Measurements from ENCODE around the gene ZNF385A. TPM values are rescaled to one million over a fixed set of nuclear protein-coding genes. Genes with fewer than 3 reads are reported as not detected.

ZNF385A gene
- total RNA-seq, 1 donor from 2014 or later = 15.6 TPM

DNA sequence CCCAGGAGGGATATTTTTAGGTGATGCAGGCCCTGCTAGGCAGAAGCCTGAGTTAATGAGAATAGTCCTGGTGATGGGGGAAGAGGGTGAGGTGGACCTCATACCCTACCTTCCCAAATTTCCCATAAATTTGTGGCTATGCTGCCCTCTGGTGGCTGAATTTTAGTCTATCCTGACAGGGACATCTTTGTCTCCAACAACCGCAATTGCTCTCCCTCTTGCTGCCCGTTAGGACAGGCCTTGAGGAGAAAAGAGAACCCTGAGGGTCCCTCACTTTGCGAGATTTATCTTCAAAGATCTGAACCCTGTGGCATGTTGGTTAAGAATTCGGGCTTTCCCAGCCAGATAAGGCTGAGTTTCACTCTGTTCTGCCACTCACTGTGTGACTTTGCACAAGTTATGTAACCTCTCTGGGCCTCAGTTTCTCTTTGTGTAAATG is 9.8 kb upstream of the ZNF385A start:
- H3K27ac Mint-ChIP-seq = peak overlapping the region; percentile 67
- no peaks in the 10 kb centered on the region for H3K9me3 Mint-ChIP-seq (ENCODE audit: low read depth)
- H3K4me3 Mint-ChIP-seq (ENCODE audit: low read depth) = no peak overlapping the region
- TF ChIP-seq CTCF (IDR thresholded peaks at IDR 0.05; ENCODE audit: unreplicated experiment) = peak; percentile 70
- peaks cover 11% of the 10 kb centered on the region for H3K36me3 Mint-ChIP-seq (ENCODE audit: insufficient read depth)
- DNase-seq (ENCODE audit: low spot score, unreplicated experiment) = no peak
- peaks cover 4% of the 10 kb centered on the region for H3K27me3 Mint-ChIP-seq
- H3K4me1 Mint-ChIP-seq (ENCODE audit: low read depth) = peaks cover 9% of the 10 kb centered on the region

DNA sequence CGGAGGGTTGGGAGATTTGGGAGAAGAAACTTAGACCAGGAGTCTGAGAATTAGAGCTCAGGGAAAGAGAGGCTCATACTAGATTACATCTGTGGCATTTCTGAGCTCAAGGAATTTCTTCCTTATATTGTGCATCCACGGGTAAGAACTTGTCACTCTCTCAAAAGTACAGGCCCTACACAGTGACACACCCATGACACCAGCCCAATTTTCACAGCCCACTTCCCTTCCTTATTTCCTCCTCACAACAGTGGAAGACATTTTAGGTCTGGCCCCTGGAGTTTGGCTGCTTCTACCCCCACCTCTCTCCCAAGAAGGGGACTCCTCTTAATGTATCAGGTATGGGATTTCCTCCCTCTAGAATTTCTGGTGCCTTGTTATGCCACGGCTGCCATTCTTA is 9.2 kb upstream of the ZNF385A start:
- no peak overlapping the region for H3K4me3 Mint-ChIP-seq (ENCODE audit: low read depth)
- peaks cover 4% of the 10 kb centered on the region for H3K27me3 Mint-ChIP-seq
- peaks cover 9% of the 10 kb centered on the region for H3K4me1 Mint-ChIP-seq (ENCODE audit: low read depth)
- no peaks in the 10 kb centered on the region for H3K9me3 Mint-ChIP-seq (ENCODE audit: low read depth)
- peaks cover 10% of the 10 kb centered on the region for H3K36me3 Mint-ChIP-seq (ENCODE audit: insufficient read depth)
- TF ChIP-seq CTCF (IDR thresholded peaks at IDR 0.05; ENCODE audit: unreplicated experiment) = no peak
- H3K27ac Mint-ChIP-seq = peak overlapping the region; percentile 21
- DNase-seq (ENCODE audit: low spot score, unreplicated experiment) = no peak

DNA sequence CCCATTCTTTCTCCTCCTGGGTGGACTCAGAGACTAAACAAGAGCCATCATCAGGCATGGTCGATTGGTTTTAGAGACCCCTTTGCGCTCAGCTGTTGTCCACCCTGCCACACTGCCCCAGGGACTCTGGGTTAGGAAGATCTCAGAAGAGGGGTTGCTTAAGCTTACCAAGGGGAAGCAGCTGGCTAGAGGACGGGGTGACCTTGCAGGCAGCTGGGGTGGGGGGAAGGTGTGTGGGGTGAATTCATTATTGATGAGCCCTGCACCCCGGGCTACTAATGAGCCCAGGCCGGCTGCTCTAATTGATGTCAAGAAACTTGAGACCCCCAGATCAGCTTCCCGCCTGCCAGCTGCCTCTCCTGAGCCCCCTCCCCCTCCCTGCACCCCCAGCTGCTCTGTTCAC is 8.7 kb upstream of the ZNF385A start:
- peaks cover 4% of the 10 kb centered on the region for H3K27me3 Mint-ChIP-seq
- H3K4me3 Mint-ChIP-seq (ENCODE audit: low read depth) = no peak overlapping the region
- H3K9me3 Mint-ChIP-seq (ENCODE audit: low read depth) = no peaks in the 10 kb centered on the region
- DNase-seq (ENCODE audit: low spot score, unreplicated experiment) = no peak
- H3K27ac Mint-ChIP-seq = no peak overlapping the region
- H3K4me1 Mint-ChIP-seq (ENCODE audit: low read depth) = peaks cover 11% of the 10 kb centered on the region
- peaks cover 10% of the 10 kb centered on the region for H3K36me3 Mint-ChIP-seq (ENCODE audit: insufficient read depth)
- TF ChIP-seq CTCF (IDR thresholded peaks at IDR 0.05; ENCODE audit: unreplicated experiment) = no peak

GRCh38 chr12:54392485-54393206 is 8.1 kb upstream of the ZNF385A start:
- no peak for DNase-seq (ENCODE audit: low spot score, unreplicated experiment)
- peaks cover 14% of the 10 kb centered on the region for H3K4me1 Mint-ChIP-seq (ENCODE audit: low read depth)
- H3K4me3 Mint-ChIP-seq (ENCODE audit: low read depth) = peak overlapping the region; percentile 71
- H3K36me3 Mint-ChIP-seq (ENCODE audit: insufficient read depth) = peaks cover 10% of the 10 kb centered on the region
- H3K27me3 Mint-ChIP-seq = peaks cover 4% of the 10 kb centered on the region
- peak overlapping the region; percentile 25 for H3K27ac Mint-ChIP-seq
- no peak for TF ChIP-seq CTCF (IDR thresholded peaks at IDR 0.05; ENCODE audit: unreplicated experiment)
- no peaks in the 10 kb centered on the region for H3K9me3 Mint-ChIP-seq (ENCODE audit: low read depth)

- DNase-seq (ENCODE audit: low spot score, unreplicated experiment) = peak; percentile 49
- H3K9me3 Mint-ChIP-seq (ENCODE audit: low read depth) = no peaks in the 10 kb centered on the region
- H3K27me3 Mint-ChIP-seq = peaks cover 7% of the 10 kb centered on the region
- peak; percentile 42 for TF ChIP-seq CTCF (IDR thresholded peaks at IDR 0.05; ENCODE audit: unreplicated experiment)
- peaks cover 6% of the 10 kb centered on the region for H3K36me3 Mint-ChIP-seq (ENCODE audit: insufficient read depth)
- H3K27ac Mint-ChIP-seq = no peak overlapping the region
- peak overlapping the region; percentile 85 for H3K4me3 Mint-ChIP-seq (ENCODE audit: low read depth)
- H3K4me1 Mint-ChIP-seq (ENCODE audit: low read depth) = peaks cover 24% of the 10 kb centered on the region
Measured at GRCh38 chr12:54390668-54391551, 6.4 kb upstream of the ZNF385A start.
